ENCODE measurements around the gene MYO1D. TPM values are rescaled to one million over a fixed set of nuclear protein-coding genes. Genes with fewer than 3 reads are reported as not detected.

MYO1D gene
- total and polyA plus RNA-seq, 2 donors (not counting 3 experiments of a cell fraction or from before 2014, with no cell fraction given): 37.8 to 85.5 TPM

- ChIA-PET CTCF (interaction anchor here (0.7 to 9.1 kb wide), 2 partner anchors 60 to 102 kb away, joined by 3 to 420 read pairs; no protein-coding TSS in a partner anchor), POLR2A (no interaction called here)
- H3K4me1 ChIP-seq (ENCODE audit: control insufficient read depth, extremely low read depth, insufficient read depth, low read length): peaks cover 5% of the 10 kb centered on the region
- dilution Hi-C loops (cut with MboI; ENCODE audit: extremely low pct_ligation_motif_present, low sequenced_read_pairs) (no loop called here), intact Hi-C loops (cut with micrococcal nuclease) (no loop called here)
- no peak for FAIRE-seq
- no peak overlapping the region for H3K27ac ChIP-seq (ENCODE audit: insufficient read depth, low read depth, low read length)
- no peaks in the 10 kb centered on the region for H4K20me1 ChIP-seq (replicated peaks; ENCODE audit: control insufficient read depth, extremely low read depth, insufficient read depth, low read length)
- H3K4me2 ChIP-seq (ENCODE audit: insufficient read depth, low read length): no peak overlapping the region
- H3K9me3 ChIP-seq (replicated peaks; ENCODE audit: control insufficient read depth, insufficient read depth, low read length): no peaks in the 10 kb centered on the region
- no peak overlapping the region for H2AFZ ChIP-seq (ENCODE audit: low read depth, low read length)
- no TSS peak for BruUV-seq (replicated peaks)
- no peak overlapping the region for H3K4me3 ChIP-seq (replicated peaks in 1 of 3; ENCODE audit: insufficient read depth in 1 of 3, low read depth in 1 of 3, low read length in 3 of 3)
- H3K79me2 ChIP-seq (ENCODE audit: control insufficient read depth, insufficient read depth, low read length): no peaks in the 10 kb centered on the region
- TF ChIP-seq MYC (IDR thresholded peaks at IDR 0.05; ENCODE audit: low read depth, low read length) (no peak), EZH2 (IDR thresholded peaks at IDR 0.05; ENCODE audit: borderline replicate concordance, low read depth, low read length, severe bottlenecking) (no peak)
- no peaks in the 10 kb centered on the region for H3K9me1 ChIP-seq (replicated peaks; ENCODE audit: control insufficient read depth, extremely low read depth, insufficient read depth, low read length)
- no peaks in the 10 kb centered on the region for H3K36me3 ChIP-seq (ENCODE audit: control insufficient read depth in 2 of 2, extremely low read depth in 1 of 2, insufficient read depth in 2 of 2, low read length in 2 of 2)
- H3K9ac ChIP-seq (replicated peaks; ENCODE audit: extremely low read depth, insufficient read depth, low read length): no peak overlapping the region
- H3K27me3 ChIP-seq (ENCODE audit: control insufficient read depth in 2 of 2, insufficient read depth in 2 of 2, low read length in 2 of 2): peaks cover 5% of the 10 kb centered on the region in 2 experiments
- no peak for DNase-seq (ENCODE audit: low read depth, low spot score)
Observed at GRCh38 chr17:32882029-32882428, 5.1 kb upstream of the MYO1D start.

- Histone ChIP-seq H3K4me1 (ENCODE audit: control insufficient read depth, extremely low read depth, insufficient read depth, low read length) (peaks cover 6% of the 10 kb centered on the region), H3K9me1 (replicated peaks; ENCODE audit: control insufficient read depth, extremely low read depth, insufficient read depth, low read length) (no peaks in the 10 kb centered on the region), H3K27ac (ENCODE audit: insufficient read depth, low read depth, low read length) (no peak overlapping the region), H3K9ac (replicated peaks; ENCODE audit: extremely low read depth, insufficient read depth, low read length) (no peak overlapping the region), H3K27me3 (ENCODE audit: control insufficient read depth in 2 of 2, insufficient read depth in 2 of 2, low read length in 2 of 2) (peaks cover 5% of the 10 kb centered on the region in 2 experiments), H3K4me3 (replicated peaks in 1 of 3; ENCODE audit: insufficient read depth in 1 of 3, low read depth in 1 of 3, low read length in 3 of 3) (no peak overlapping the region), H3K36me3 (ENCODE audit: control insufficient read depth in 2 of 2, extremely low read depth in 1 of 2, insufficient read depth in 2 of 2, low read length in 2 of 2) (no peaks in the 10 kb centered on the region), H4K20me1 (replicated peaks; ENCODE audit: control insufficient read depth, extremely low read depth, insufficient read depth, low read length) (no peaks in the 10 kb centered on the region), H2AFZ (ENCODE audit: low read depth, low read length) (no peak overlapping the region), H3K9me3 (replicated peaks; ENCODE audit: control insufficient read depth, insufficient read depth, low read length) (no peaks in the 10 kb centered on the region), H3K79me2 (ENCODE audit: control insufficient read depth, insufficient read depth, low read length) (peaks cover 4% of the 10 kb centered on the region), H3K4me2 (ENCODE audit: insufficient read depth, low read length) (no peak overlapping the region)
- ChIA-PET CTCF (interaction anchor here (1.2 to 9.1 kb wide), 4 partner anchors 29 to 100 kb away, joined by 3 to 420 read pairs (median 4); no protein-coding TSS in a partner anchor), POLR2A (no interaction called here)
- TF ChIP-seq EZH2 (IDR thresholded peaks at IDR 0.05; ENCODE audit: borderline replicate concordance, low read depth, low read length, severe bottlenecking) (no peak), FOS (IDR thresholded peaks at IDR 0.05; ENCODE audit: borderline replicate concordance, insufficient read depth, low read length) (no peak), MYC (IDR thresholded peaks at IDR 0.05; ENCODE audit: low read depth, low read length) (no peak), CTCF (IDR thresholded peaks at IDR 0.05; ENCODE audit: extremely low read depth in 1 of 2, insufficient read depth in 1 of 2, low read depth in 1 of 2, low read length in 2 of 2) (no peak), JUN (IDR thresholded peaks at IDR 0.05; ENCODE audit: borderline replicate concordance, insufficient read depth, insufficient read length, low read depth) (no peak), MAX (IDR thresholded peaks at IDR 0.05; ENCODE audit: insufficient read depth, insufficient read length) (no peak), POLR2A (IDR thresholded peaks at IDR 0.05; ENCODE audit: low read depth, low read length) (no peak), POLR2AphosphoS5 (IDR thresholded peaks at IDR 0.05; ENCODE audit: insufficient read depth, low read depth, low read length) (no peak), GATA2 (IDR thresholded peaks at IDR 0.05; ENCODE audit: insufficient read depth, insufficient read length, low read depth, low read length) (no peak)
- BruUV-seq (replicated peaks): no TSS peak
- DNase-seq (ENCODE audit: low read depth, low spot score) (no peak), FAIRE-seq (no peak)
- intact Hi-C loops (cut with micrococcal nuclease) (no loop called here), dilution Hi-C loops (cut with MboI; ENCODE audit: extremely low pct_ligation_motif_present, low sequenced_read_pairs) (no loop called here)
Observed at GRCh38 chr17:32880671-32881453, 3.9 kb upstream of the MYO1D start.
